ENCODE data around the gene FMNL3.
A peak's percentile ranks its signal among the peaks of the same experiment; 100 is the strongest.

Gene FMNL3

DNA sequence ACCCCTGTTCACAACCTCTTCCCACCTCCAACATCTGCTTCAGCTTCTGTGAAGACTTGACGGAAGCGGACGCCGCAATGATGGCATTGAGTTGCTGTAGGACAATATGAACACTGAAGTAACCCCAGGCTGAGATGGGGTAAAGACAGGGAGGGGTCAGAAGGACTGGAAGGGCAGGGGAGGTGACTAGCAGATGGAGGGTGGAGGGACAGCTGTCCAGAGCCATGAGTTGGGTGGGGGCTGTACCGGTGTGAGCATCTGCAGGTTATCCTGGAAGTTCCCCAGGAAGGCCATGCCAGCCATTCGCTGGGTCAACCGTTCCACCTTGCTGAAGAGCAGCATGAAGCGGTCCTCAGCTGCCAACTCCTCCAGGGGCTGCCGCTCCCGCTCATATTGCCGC, 57.8 kb downstream of the FMNL3 start:
- DNase-seq (ENCODE audit: low spot score) = no peak

DNA sequence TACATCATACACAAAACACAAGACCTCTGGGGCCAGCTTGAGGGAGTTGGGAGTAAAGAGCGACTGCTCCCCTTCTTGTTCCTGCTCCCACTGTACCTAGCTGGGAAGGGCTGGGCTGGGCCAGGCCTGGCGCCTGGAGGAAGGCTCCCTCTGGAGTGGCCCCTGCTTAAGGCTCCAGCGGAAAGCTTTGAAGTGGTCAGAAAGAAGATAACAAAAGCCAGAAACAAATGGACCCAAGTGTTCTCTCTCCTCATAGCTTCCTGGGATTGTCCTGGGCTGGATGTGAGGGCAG, 58.5 kb downstream of the FMNL3 start:
- DNase-seq (ENCODE audit: low spot score) = no peak

DNA sequence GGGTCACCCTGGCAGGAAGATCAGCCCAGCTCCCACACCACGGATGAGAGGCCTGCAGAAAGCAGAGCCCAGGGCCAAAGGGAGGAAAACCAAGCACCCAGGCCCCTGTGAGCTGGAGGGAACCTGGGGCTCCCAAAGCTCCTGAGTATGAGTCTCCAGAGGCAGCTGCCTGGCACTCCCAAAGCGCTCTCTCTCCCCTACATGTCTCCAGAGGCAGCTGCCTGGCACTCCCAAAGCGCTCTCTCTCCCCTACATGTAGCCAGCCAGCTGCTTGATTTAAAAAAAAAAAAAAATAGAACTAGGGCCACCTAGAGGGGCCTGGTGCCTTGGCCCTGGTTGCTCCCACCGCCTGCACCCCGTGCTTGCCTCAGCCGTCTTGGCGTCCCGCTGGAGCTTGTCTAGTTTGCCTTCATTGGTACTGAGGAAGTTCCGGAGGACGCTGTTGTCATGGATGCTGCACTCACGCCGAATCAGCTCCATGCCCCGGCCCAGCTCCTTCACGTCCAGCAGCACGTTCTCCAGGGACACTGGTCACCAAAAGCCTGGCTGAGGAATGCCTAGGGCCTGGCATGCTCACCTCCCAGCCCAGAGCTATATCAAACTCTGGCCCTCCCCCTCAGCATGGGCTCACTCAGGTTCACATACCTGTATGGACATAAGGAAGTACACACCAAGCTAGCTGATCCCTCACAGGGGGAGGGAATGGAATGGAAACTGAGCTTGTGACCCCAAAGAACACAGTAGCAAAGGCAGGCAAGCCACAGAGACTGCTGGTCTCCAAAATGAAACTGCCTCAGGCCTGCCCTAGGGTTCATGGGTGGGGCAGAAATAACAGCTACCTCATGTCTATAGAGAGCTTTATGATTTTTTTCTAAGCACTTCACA, 59.1 kb downstream of the FMNL3 start:
- DNase-seq (ENCODE audit: low spot score) = no peak

DNA sequence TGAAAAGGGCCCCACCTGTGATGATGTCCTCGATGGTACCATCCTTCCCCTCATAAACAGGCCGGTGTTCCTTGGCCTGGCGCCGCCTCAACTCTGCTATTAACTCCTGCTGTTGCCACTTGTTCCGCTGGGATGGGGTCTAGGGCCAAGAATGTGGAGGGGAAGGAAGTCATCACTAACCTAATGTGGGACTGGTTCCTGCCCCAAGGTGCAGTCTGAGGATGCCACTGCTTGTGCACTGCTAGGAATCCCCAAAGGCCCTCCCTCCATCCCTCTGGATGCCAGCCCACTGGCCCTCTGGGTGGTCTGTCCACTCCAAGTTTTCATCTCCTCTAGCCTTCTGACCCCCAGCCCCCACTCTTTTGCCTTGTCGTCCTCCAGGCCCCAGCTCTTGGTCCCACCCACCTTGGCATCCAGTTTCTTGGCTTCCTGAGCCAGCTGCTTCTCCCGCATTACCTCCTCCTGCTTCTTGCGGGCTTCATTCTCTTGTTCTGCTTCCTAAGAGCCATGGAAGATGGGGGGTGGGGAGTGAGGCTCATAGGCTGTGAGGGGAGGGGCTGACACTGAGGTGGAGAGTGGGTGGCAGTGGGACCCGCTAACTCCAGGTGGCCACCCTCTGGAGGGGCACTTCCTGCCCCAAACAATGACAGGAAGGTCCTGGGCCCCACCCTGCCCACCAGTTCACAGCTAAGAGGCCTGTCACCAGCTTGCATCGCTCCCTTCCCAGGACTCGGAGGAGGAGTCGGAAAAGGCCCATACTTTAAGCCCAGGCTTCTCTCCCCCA, 60.1 kb downstream of the FMNL3 start:
- DNase-seq (ENCODE audit: low spot score) = no peak

DNA sequence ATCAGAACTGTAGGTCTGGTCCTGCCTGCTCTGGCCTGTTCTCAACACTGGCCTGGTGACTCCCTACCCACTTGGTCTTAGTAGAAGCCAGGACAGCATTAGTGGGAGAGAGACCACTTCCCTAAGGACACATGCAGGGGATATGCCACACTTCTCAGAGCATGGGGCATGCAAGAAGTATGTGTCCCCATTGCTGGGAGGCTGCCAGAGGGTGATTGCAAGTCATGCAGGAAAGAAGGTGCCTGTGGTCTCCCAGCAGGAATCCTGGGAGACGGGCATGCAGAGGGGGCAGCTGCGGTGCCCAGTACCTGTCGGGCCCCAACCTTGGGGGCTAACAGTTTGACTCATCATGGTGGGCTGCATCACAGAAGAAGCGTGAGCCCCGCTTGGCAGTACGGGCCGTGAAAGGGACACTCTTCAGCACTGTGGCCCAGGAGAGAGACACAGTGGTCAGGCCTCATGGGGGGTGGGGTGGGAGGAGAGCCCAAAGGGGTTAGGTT, 60.8 kb downstream of the FMNL3 start:
- DNase-seq (ENCODE audit: low spot score) = no peak

DNA sequence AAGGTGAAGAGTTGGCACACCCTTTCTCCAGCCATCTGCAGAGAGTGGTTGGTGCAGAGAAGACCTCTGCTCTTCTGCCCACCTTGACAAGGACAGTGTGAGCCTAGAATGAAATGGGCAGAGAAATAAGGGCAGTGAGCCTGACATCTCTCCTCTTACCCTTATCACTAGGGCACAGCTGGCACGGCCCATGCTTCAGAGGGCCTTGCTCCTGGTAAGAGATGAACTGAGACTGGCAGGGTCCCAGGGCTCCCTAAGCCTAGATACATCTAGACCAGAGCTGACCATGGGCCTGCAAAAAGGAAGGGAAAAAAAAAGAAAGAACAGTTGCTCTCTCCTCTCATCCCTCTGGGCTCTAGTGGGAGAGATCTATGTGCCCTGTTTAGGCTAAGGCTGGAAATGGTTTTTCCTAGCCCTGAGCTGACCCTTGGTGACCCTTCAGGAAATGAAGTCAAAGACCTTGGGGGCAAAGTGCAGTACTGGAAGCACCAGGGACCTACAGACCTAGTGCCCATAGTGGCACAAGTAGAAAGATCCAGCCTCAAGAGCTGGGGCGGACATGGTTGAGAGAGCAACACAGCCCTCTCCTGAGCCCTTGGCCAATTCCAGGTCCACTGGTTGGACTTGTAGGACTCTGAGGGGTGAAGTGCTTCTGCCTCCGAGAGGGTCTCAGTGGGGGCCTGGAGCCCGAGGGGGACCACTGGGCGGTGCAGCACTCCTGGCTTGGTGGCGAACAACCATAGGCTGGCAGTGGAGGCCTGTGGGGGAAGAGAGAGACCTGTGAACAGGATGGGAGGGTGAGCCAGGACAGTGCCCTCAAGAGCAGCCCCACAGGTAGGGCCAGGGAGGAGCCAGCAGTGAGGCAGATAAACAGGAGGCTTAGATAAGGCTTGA, 61.8 kb downstream of the FMNL3 start:
- no peak for DNase-seq (ENCODE audit: low spot score)

DNA sequence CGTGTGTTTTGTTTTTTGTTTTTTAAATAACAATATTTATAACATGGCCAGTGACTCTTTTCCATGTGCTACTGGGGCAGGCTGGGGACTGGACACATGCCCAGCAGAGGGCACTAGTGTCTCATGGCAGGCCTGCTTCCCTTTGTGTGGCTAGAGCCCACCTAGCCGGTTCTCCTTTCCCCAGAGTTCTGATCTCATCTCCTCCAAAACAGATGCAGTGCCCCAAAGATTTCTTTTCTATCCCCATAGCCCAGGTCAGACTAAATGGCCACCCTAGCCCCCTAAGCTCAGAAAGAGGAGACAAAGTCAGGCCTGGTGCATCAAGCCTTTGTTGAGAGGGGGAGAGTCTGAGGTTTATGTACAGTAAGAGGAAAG, 62.6 kb downstream of the FMNL3 start:
- DNase-seq (ENCODE audit: low spot score) = peak; percentile 84

DNA sequence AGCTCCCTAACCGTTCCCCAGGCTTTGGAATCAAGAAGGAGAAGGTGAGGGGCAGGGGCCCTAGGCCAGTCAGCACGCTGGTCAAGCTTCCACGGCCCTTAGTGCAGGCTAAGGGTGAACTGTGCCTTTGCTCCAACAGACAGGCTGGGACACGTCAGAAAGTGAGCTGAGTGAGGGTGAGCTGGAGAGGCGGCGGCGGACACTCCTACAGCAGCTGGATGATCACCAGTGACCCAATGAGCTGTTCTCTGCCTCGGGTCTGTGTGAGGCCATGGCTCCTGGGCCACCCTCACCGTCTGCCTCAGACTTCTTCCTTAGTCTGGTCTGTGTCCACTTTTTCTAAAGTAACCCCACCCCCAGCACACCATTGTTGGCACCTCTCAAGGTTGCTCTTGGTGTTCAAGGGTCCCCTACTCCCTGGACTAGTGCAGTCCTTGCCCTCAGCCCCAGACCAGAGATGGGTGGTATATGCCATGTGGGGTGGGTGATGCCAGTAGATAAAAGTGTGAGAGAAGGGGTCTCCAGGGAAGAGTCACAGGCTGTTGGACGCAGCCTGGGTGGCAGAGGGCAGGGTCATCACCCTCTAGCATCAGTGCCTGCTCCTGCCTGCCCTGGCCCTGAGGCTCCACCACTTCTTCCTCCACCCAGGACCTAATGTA, 63.1 kb downstream of the FMNL3 start:
- no peak for DNase-seq (ENCODE audit: low spot score)

DNA sequence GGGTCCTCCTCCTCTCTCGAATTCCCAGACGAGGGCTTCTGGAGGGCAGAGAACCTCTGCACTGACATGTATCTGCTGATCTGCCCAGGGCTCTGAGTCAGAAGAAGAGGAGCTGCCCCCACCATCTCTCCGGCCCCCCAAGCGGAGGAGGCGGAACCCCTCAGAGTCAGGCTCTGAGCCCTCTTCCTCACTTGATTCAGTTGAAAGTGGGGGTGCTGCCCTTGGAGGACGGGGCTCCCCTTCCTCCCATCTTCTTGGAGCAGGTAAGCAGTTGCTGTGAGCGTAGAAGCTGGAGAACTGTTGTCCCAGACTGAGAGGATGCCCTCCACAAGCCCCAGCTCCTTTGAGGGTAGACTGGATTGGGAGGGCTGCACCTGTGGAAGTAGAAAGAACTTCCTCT, 64.1 kb downstream of the FMNL3 start:
- no peak for DNase-seq (ENCODE audit: low spot score)

DNA sequence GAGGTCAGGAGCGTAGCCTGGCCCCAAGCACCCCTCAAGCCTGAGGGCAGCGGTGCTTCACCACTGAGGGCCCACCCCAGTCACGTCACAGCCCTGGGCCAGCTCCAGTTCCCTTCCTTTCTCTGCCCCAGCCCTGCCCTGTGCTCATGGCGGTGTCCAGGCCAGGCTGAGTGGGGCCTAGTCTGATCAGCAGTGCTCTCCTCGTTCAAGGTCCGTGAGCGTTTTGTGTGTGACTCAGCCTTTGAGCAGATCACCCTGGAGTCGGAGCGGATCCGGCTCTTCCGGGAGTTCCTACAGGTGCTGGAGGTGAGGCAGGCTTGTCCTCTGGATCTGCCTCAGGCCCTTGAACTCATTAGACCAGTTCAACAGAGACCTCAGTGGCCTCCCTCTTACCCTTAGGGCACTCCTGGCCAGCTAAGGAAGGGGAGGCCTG, 64.8 kb downstream of the FMNL3 start:
- no peak for DNase-seq (ENCODE audit: low spot score)

DNA sequence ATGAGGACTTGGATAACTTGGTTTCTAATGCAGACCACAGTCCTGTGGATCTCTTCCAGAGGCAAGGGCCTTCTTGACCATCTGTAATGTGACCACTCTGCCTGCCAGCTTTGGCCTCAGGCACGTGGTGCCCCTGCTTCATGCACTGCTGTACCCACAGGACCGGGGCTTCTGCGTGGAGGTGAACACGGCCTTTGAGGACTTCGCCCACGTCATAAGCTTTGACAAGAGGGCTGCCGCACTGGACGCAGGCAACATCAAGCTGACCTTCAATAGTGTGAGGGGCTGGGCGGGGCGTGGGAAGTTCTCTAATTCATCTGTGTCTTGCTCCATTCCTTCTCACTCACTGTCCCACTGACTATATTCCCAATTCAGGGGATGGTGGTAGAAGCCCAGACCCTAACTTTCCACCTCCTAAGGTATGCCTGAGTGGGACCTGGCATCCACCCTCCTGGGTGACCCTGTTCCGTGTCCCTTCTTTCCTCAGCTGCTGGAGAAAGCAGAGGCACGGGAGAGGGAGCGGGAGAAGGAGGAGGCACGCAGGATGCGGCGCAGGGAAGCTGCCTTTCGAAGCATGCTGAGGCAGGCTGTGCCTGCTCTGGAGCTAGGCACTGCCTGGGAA, 65.3 kb downstream of the FMNL3 start:
- DNase-seq (ENCODE audit: low spot score) = no peak

DNA sequence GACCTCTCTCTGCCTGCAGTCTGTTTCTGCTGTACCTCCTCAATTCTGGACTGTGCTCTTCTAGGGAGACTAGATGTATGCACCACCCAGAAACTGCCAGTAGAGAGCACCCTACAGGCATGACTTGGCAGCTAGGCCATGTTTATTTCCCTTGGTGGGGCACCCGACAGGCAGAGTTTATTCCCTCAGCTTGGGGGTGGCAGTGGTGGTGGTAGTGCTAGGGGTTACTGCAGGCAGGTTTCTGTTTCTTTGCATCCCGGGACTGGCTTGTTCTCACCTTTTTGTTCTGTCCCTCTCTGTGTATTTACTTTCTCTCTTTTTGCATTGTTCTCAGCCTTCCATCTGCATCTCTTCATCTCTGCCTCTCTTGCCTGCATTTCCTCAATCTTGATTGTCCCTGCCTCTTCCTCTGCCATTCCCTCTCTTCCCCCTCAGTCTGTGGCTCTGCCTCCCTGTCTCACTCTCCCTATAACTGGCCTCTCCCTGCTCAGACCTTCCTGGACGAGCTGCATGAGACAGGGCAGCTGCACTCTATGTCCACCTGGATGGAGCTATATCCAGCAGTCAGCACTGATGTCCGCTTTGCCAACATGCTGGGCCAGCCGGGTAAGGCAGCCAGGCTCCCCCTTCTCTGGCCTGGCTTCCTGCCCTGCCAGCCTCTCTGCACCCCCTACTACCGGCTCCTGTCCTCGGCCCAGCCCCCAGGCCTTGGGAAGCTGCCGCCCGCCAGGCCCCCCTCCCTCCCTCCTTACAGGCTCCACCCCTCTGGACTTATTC, 70.0 kb downstream of the FMNL3 start:
- peak; percentile 89 for DNase-seq (ENCODE audit: low spot score)

DNA sequence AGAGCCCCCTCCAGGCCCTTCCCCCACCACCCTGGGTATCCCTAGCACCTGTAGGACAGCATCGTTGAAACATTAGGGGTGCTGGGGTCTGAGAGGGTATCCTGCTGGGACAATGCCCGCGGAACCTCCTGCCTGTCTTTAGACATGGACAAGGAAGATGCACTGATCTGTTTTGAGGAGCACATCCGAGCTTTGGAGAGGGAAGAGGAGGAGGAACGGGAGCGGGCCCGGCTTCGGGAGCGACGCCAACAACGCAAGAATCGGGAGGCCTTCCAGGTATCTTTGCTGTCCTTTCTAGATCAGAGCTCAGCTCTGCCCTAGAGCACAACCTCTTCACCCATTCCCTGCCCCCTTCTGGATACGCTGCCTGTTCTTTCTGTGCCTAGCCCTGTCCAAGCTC, 70.6 kb downstream of the FMNL3 start:
- DNase-seq (ENCODE audit: low spot score) = no peak

DNA sequence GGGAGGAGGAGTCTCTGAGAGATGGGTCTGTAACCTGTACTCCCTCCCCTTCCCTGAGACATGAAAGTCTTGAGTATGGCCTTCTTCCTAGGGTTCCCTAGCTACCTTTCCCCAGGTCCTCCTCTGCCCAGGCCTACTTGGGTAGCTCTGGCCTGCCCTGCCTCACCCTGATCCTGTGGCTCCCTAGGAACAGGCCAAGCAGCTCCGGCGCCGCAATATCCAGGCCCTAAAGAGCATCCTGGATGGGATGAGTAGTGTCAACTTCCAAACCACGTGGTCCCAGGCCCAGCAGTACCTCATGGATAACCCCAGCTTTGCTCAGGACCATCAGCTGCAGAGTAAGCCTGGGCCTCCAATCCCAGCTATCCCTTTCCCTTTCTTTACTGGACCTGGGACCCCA, 71.5 kb downstream of the FMNL3 start:
- DNase-seq (ENCODE audit: low spot score) = no peak

DNA sequence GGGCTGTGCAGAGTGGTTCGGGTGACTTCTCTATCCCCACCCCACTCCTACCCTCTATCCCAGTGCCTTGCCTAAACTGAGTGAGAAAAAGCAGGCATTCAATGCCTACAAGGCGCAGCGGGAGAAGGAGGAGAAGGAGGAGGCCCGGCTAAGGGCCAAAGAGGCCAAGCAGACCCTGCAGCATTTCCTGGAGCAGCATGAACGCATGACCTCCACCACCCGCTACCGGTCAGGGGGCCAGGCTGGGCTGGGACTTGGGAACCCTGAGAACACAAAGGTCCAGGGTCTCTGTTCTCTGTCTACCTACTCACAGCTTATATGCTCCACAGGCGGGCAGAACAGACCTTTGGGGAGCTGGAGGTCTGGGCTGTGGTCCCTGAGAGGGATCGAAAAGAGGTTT, 72.2 kb downstream of the FMNL3 start:
- no peak for DNase-seq (ENCODE audit: low spot score)

DNA sequence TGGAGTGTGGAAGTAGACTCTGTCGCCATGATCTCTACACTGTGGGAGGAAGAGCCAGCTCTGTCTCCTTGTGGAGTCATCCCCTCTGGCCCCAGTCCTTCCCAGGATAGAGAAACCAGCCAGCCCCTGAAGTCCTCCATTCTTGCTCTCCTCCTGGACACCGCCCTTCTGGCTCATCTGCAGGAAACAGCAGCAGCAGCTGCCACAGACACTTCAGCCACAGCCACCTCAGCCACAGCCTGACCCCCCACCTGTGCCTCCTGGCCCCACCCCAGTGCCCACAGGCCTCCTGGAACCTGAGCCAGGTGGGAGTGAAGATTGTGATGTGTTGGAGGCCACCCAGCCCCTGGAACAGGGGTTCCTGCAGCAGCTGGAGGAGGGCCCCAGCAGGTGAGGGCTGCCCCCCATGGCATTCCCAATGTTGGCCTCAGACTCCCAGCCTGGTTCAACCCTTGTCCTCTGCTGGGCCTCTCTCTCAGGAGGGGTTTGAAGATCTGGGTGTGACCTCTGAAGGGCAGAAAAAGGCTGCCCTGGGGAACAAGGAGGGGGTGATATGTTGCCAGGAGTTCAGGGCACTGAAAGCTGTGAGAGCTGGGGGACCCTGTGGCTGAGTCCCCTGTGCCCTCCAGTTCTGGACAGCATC, 73.4 kb downstream of the FMNL3 start:
- no peak for DNase-seq (ENCODE audit: low spot score)

DNA sequence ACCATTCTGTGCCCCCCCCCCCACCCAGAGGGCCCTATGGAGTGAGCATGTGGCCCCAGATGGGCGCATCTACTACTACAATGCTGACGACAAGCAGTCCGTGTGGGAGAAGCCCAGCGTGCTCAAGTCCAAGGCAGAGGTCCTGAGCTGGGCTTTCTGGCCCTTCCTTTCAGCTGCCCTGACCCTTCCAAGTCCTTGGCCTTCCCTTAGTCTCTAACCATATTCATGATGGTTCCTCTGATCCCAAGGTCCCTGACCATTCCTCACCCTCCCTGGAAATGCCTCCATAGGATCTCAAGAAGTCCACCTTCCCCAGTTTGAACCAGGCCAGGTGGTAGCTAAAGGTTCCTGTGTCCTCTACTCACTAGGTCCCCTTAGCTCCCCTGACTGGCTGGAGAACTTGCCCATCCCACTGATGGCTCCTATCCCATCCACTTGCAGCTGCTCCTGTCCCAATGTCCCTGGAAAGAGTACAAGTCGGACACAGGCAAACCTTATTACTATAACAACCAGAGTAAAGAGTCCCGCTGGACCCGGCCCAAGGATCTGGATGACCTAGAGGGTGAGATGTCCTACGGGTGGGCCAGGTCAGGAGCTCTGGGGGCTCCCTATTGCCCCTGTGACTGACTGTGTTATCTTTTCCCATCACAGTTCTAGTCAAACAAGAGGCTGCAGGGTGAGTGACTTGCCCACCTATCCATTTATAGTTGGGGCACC, 74.1 kb downstream of the FMNL3 start:
- DNase-seq (ENCODE audit: low spot score) = no peak

DNA sequence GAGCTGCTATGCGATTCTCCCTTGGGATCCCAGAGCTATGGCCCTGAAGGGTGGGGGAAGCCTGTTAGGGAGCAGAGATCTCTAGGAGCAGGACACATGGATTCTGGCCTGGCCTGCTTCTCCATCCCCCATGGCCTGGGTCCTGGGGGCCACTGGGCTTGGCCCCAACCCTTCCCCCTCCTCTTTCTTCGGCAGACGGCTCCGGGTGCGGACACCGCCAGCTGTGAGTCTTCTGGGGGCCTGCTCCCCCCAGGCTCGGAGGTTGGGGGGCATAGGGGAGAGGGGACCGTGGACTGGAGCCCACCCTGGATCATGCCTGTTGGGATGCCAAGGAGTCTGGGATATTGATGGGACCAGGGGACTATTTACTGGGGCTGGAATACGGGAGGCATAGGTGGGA, 74.8 kb downstream of the FMNL3 start:
- DNase-seq (ENCODE audit: low spot score) = no peak

DNA sequence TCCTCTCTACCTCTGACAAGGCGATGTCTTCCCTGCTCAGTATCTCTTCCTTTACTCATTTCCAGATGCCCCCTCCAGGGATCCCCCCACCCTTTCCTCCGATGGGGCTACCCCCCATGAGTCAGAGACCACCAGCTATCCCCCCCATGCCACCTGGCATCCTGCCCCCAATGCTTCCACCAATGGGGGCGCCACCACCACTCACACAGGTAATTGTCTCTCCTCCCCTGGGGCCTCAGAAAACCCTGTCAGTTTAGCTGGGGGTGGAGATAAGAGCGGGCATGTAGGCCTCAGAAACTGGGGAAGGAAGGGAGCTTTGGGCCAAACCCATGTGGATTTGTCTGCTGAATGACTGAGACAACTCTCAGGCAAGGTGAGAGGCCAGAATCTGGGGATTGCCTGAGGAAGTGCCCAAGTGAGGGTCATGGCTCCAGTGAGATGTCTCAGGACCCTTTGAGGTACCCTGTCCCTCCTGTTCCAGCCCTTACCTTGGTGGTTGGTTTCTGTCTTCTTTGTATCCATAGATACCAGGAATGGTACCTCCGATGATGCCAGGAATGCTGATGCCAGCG, 75.8 kb downstream of the FMNL3 start:
- no peak for DNase-seq (ENCODE audit: low spot score)

Measured in pons (tissue), 1 donor.